GM12874 (cell line): ENCODE data around the gene SLC28A1.

Experiments
- TF ChIP-seq, protein P1 (sequence below): IDR thresholded peaks from 2 replicates; pipeline ENCODE4 v1.5.1; 2011; ENCODE audit warnings: low read depth, mild to moderate bottlenecking, control low read depth, low read length, moderate library complexity; ENCODE audit not compliant: insufficient read depth

The SLC28A1 gene

DNA sequence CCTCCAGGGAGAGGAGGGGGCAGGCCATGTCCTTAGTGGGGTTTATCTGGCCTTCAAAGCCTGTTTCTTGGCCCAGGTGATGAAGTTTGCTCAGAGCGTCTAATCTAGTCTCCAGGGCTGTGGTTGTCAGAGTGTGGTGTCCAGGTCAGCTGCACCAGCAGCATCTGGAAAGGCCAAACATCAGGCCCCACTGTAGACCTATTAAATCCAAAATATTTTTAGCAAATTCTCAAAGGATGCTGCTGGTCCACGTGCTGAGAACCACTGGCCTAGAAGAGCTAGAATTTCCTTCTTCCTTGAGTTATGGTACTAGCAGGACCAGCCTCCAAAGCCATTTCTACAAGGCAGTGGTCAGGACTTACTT lies 28.9 kb downstream of the SLC28A1 start:
- TF ChIP-seq, protein P1, sequence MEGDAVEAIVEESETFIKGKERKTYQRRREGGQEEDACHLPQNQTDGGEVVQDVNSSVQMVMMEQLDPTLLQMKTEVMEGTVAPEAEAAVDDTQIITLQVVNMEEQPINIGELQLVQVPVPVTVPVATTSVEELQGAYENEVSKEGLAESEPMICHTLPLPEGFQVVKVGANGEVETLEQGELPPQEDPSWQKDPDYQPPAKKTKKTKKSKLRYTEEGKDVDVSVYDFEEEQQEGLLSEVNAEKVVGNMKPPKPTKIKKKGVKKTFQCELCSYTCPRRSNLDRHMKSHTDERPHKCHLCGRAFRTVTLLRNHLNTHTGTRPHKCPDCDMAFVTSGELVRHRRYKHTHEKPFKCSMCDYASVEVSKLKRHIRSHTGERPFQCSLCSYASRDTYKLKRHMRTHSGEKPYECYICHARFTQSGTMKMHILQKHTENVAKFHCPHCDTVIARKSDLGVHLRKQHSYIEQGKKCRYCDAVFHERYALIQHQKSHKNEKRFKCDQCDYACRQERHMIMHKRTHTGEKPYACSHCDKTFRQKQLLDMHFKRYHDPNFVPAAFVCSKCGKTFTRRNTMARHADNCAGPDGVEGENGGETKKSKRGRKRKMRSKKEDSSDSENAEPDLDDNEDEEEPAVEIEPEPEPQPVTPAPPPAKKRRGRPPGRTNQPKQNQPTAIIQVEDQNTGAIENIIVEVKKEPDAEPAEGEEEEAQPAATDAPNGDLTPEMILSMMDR, result no peak

DNA sequence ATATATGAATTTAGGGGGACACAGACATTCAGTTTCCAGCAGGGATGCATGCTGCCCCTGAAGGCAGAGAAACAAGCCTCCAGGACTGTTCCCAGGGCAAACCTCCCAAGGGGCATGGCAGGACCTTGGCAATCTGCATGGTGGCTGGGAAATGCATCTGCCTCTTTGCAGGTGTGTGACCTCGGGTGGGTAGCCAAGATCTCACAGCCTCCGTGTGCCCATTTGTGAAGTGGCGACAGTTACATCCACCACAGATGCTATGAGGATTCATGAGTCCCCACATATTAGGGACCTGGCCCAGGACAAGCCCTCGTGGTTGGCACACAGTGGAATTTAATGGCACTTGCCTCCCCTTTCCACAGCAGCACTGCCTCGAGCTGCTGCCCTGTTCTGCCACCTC lies 29.9 kb downstream of the SLC28A1 start:
- TF ChIP-seq, protein P1, result no peak

DNA sequence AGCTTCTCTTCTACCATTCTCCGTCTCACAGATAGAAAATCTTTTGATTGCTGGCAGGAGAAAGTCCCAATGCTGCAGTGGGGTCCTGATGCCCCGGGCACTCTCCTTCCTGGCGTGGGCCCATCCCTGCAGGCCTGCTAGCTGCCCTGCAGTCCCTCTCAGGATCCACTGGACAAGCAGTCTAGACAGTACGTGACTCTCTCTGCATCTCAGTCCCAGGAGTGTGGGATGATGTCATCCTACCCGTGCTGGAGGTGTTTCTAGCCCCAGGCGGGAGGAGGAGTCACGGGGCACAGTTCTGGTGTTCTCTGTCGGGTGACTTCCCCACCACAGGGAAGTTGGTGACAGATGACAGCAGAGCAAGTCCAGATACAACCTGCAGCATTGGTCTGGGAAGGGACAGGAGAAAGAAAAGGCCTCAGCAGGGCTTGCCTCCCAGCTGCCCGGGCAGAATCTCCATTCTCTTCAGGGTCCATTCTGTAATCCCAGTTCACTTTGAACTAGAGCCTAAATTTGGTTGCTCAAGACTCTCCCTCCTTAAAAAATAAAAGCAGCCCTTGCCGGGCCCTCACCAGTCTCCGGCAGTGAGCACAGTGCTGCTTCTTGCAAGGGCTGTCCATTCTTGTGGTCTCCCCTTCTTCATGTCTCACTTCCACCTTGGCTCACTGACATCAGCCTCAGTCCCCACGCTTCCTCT lies 30.6 kb downstream of the SLC28A1 start:
- TF ChIP-seq, protein P1, result no peak

DNA sequence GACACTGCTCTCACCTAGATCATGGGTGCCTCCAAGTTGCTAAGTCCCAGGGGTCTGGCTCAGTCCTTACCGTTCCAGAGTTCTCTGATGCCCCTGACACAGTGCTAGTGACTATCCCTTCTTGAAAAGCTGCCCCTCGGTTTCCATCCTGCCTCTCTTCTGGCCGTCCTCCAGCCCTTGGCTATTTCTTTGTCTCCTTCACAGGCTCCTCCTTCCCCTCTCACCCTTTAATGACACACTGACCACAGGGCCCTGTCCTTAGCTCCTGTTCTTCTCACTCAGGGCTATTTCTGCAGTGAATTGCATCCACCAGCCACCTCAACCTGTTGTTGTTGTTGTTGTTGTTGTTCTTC lies 31.1 kb downstream of the SLC28A1 start:
- TF ChIP-seq, protein P1, result no peak

DNA sequence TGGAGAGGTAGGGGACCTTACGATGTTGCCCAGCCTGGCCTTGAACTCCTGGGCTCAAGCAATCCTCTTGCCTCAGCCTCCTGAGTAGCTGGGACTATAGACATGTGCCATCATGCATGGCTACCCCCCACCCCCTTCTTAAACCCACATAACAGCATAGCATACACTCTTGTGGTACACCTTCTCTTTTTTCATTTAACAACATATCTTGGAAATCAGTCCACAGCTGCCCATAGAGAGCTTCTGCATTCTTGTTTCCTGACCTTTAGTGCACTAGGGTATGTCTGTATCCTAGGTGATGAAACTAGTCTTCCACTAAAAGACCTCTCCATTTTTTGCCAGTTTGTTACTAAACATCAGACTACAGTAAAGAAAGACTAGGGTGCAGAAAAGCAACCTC lies 33.0 kb downstream of the SLC28A1 start:
- TF ChIP-seq, protein P1, result no peak

DNA sequence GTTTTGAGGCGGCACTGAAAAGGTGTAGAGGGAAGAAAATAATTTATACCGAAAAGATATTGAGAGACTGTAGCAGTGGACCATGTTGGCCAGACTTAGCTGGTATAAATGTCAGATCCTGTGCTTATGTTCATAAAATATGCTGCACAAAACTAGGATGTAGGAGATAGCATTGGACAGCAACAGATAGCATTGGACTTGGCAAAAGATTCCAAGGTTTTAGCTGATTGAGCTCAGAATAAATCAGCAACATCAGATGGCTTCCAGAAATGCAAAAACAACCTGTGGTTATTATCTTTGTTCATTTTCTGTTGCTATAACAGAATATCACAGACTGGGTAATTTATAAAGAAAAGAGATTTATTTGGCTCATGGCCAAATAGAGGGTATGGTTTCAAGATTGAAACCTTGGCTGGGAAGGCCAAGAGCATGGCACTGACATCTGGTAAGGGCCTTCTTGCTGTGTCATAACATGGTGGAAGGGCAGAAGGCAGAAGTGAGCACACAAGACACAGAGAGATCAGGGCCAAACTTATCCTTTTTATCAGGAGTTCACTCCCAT lies 34.7 kb downstream of the SLC28A1 start:
- TF ChIP-seq, protein P1, result no peak

DNA sequence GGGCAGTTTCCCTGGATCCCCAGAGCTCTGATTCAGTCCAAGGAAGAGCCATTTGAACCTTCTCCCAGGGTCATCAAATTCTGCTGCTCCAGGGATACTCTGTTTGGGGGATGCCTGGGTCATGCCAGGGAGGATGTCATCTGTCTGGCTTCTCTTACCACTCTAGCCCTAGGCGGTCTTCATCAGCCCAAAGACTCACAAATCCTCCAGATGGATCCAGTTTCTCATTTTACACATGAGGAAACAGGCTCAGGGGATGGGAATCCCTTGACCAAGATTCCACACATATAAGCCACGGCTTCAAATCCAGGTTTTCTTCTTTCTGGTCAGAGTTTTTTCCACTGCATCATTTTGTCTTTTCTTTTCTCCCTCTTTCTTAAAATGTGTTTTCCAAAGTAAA lies 36.7 kb downstream of the SLC28A1 start:
- TF ChIP-seq, protein P1, result no peak
